Chondrocyte (in vitro differentiated cells): Measurements from ENCODE around the gene KIAA0319L. TPM values are rescaled to one million over a fixed set of nuclear protein-coding genes. Genes with fewer than 3 reads are reported as not detected.

Source experiments
- DNase-seq: peaks from one replicate; pipeline ENCODE4 v3.0.0; 2021; ENCODE audit warnings: mixed read lengths, low spot score
- H3K27ac Mint-ChIP-seq: one replicate; pipeline ENCODE4 v1.8.0; 2021; ENCODE audit warnings: mild to moderate bottlenecking, moderate library complexity, mixed read lengths; ENCODE audit not compliant: unreplicated experiment
- H3K27me3 Mint-ChIP-seq: 2 replicates; pipeline ENCODE4 v1.8.0; 2021; ENCODE audit warnings: low read depth, mixed read lengths
- H3K36me3 Mint-ChIP-seq: 2 replicates; pipeline ENCODE4 v1.8.0; 2021; ENCODE audit warnings: low read depth, mixed read lengths
- H3K4me1 Mint-ChIP-seq: 2 replicates; pipeline ENCODE4 v1.8.0; 2021; ENCODE audit warnings: low read depth, mild to moderate bottlenecking, mixed read lengths
- H3K4me3 Mint-ChIP-seq: one replicate; pipeline ENCODE4 v1.8.0; 2021; ENCODE audit warnings: mild to moderate bottlenecking, moderate library complexity, mixed read lengths; ENCODE audit not compliant: unreplicated experiment
- H3K9me3 Mint-ChIP-seq: 2 replicates; pipeline ENCODE4 v1.8.0; 2021; ENCODE audit warnings: low read depth, mixed read lengths
- CTCF ChIP-seq: fragments of 200-600 bp; sonication (generic); IDR thresholded peaks from 2 replicates; pipeline ENCODE4 v1.5.0; 2021; ENCODE audit warnings: antibody characterized with exemption, mild to moderate bottlenecking, moderate library complexity
- total RNA-seq: library from RNA; stranded (reverse); gene quantifications from 3 replicates; pipeline ENCODE4 v1.2.1, GENCODE V29; 2021

Gene KIAA0319L
- total RNA-seq, 1 donor from 2014 or later: 28.7 TPM

GRCh38 chr1:35442734-35443133 is 114.5 kb downstream of the KIAA0319L start:
- TF ChIP-seq CTCF: no peak
- no peak overlapping the region for H3K4me3 Mint-ChIP-seq
- H3K36me3 Mint-ChIP-seq: peaks cover 24% of the 10 kb centered on the region
- H3K27me3 Mint-ChIP-seq: no peaks in the 10 kb centered on the region
- no peak overlapping the region for H3K27ac Mint-ChIP-seq
- no peaks in the 10 kb centered on the region for H3K9me3 Mint-ChIP-seq
- H3K4me1 Mint-ChIP-seq: no peaks in the 10 kb centered on the region
- DNase-seq: no peak

DNA sequence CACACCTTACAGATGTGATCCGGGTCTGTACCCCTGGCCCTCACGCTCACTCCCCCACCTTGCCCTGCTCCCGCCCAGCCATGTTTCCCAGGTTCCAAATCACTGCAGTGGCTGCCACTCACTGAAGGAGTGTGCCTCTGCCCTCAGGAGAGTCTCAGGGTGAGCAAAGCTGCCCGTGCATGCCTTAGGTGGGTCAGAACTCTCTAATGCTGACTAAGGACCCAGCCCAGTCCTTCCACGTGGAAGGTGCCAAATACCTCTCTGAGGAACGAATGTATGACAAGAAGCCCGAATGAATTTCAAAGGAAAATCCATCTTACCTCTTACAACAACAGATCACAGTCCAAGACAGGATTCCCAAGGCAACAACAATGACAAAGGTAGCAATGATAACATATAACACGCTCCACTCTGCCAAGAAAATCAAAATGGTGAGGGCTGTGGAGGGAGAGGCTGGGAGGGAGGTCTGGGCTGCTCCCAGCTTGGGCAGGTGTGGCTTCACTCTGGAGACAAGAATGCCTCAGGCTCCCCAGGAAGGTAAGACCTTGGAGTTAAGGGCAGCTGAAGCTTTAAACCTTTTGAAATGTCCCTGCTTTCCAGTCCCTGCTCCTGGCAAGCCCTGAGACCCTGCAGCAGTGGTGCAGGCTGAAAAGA is 115.2 kb downstream of the KIAA0319L start:
- TF ChIP-seq CTCF: no peak
- Mint-ChIP-seq H3K27me3 (no peaks in the 10 kb centered on the region), H3K4me3 (no peak overlapping the region), H3K4me1 (no peaks in the 10 kb centered on the region), H3K9me3 (no peaks in the 10 kb centered on the region), H3K36me3 (peaks cover 28% of the 10 kb centered on the region), H3K27ac (no peak overlapping the region)
- no peak for DNase-seq

DNA sequence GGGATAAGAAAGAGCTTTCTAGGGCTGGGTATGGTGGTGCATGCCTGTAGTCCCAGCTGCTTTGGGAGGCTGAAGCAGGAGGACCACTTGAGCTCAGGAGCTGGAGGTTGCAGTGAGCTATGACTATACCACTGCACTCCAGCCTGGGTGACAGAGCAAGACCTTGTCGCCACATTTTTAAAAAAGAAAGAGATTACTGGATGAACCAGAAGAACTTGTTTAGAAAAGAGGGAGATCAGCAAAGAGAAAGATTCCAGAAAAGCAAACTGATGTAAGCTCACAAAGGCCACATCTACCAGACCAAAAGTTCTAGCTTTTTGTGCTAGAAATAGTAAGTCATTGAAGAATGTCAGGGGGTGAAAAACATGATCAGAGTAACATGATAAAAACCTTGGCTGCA is 117.6 kb downstream of the KIAA0319L start:
- Mint-ChIP-seq H3K9me3 (no peaks in the 10 kb centered on the region), H3K4me3 (no peak overlapping the region), H3K4me1 (no peaks in the 10 kb centered on the region), H3K27ac (peak overlapping the region; percentile 2), H3K36me3 (peaks cover 32% of the 10 kb centered on the region), H3K27me3 (no peaks in the 10 kb centered on the region)
- TF ChIP-seq CTCF: no peak
- no peak for DNase-seq

GRCh38 chr1:35437200-35437599 is 120.0 kb downstream of the KIAA0319L start:
- peaks cover 41% of the 10 kb centered on the region for H3K36me3 Mint-ChIP-seq
- no peak for DNase-seq
- H3K4me3 Mint-ChIP-seq: no peak overlapping the region
- H3K27ac Mint-ChIP-seq: no peak overlapping the region
- no peak for TF ChIP-seq CTCF
- no peaks in the 10 kb centered on the region for H3K4me1 Mint-ChIP-seq
- H3K27me3 Mint-ChIP-seq: no peaks in the 10 kb centered on the region
- no peaks in the 10 kb centered on the region for H3K9me3 Mint-ChIP-seq

- no peaks in the 10 kb centered on the region for H3K4me1 Mint-ChIP-seq
- H3K36me3 Mint-ChIP-seq: peaks cover 37% of the 10 kb centered on the region
- DNase-seq: no peak
Measured at GRCh38 chr1:35436078-35436477, 121.1 kb downstream of the KIAA0319L start.

More at GRCh38 chr1:35436078-35436477, 121.1 kb downstream of the KIAA0319L start:
- Mint-ChIP-seq H3K27ac (no peak overlapping the region), H3K4me3 (no peak overlapping the region), H3K27me3 (no peaks in the 10 kb centered on the region), H3K9me3 (no peaks in the 10 kb centered on the region)
- no peak for TF ChIP-seq CTCF
